NCI-H1694 treated with DMSO at 0.1 percent for 48 hours (cell line): ENCODE measurements around the gene MAS1.

Experiments
- DNase-seq: peaks from one replicate; lab custom pipeline; 2025; lab: John Stamatoyannopoulos, UW

MAS1 gene

DNA sequence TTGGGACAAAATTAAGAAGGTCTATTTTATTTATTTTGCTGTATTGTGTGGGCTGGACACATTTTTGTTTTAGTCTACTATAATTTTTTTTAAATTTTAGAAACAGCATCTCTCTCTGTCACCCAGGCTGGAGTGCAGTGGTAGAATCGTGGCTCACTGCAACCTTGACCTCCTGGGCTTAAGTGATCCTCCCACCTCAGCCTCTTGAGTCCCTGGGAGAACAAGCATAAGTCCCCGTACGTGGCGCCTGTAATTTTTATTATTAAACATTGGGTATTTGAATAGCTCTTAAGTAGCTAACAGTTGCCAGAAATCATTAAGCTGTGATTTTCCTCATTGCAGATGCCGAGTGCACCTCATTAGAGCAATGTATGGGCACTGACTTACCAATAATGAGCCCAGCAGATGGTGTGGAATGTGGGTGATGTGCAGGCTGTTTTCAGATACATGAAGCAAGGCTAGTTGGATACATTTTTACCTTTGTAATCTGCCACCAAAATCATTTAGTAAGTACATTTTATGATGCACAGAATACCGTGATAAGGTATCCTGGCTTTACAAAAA lies 10.3 kb upstream of the MAS1 start:
- peak; percentile 92 for DNase-seq

DNA sequence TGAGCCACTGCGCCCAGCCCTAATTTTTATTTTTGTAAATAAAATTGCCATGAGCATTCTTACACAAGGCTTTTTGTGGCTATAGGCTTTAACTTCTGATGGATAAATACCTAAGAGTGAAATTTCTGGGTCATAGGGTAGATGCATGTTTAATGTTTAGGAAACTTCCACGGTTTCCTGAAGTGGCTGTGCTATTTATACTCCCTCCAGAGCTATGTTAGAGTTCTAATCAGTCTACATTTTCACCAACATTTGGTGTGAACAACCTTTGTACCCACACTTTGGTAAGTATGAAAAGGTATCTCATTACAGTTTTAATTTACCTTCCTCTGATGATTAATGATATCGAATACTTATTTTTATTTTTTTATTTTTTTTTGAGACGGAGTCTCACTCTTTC lies 6.1 kb upstream of the MAS1 start:
- no peak for DNase-seq

DNA sequence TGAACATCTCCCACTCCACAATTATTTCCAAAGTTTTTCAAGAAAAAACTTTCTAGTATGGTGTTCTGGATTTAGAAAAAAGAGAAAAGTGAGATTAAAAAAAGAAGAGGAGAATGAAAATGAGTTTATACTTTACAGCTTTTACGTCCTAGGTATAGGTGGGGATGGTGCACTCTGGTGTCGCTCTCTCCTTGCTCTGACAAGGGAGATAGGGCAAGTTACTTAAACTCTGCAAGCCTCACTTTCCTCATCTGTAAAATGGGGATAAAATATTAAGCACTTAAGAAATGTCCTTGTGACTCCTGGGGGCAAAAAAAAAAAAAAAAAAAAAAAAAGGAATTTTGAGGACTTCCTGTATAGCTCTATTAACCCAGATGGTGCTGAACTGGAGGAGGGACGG lies 4.5 kb upstream of the MAS1 start:
- no peak for DNase-seq

DNA sequence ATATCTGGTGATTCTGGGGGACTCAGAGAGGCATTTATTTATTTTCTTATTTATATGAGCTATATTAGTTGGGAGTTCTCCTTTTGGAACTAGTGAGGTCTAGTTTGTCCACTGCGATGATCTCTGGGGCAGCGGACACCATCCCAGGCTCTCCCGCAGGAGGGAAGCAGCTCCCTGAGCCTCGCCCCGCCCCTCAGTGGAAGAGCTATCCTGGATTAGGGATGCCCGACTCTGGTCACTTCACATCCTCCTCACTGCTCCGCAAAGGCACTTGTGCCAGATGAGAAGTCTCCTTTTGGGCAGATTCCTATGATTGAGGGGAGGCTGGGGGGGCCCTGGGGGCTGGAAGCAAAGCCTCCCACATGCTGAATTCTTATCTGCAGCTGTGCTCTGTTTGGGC lies 3.6 kb upstream of the MAS1 start:
- DNase-seq: no peak

DNA sequence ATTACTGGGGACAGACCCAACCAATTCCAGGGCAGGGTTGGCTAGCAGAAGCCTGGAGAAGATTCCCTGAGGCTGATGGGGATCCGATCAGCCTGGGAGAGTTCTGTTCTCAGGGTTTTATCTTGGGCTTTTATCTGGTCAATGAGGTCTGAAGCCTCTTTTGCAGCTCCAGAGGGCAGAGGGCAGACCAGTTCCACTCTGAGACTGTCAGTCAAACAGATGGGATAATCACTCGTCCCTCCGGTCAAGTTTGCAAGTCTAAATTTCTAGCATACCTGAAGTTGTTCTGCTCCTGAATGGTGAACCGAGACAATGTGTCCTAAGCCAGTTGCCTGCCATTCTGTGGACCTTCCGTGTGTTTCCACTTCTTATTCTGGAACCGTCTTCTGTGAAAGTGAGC lies 3.0 kb upstream of the MAS1 start:
- DNase-seq: no peak

DNA sequence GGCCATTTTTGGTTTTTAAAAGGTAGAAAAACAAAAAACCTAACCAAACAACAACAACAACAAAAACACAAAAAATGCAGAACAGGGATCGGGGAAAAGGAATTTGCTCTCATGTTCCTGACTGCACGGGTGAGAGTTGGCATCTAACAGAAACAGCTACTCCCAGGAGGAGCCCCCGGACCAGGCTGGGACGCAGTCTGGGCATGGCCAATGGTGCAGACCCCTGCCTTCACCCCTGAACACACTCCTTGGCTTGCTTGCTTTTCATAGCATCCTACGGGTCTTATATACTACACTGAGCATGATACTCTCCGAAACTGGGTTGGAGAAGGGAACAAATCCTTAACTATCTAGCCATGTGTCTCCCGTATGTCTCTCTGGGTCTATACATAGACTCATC lies 587 bp upstream of the MAS1 start:
- no peak for DNase-seq

DNA sequence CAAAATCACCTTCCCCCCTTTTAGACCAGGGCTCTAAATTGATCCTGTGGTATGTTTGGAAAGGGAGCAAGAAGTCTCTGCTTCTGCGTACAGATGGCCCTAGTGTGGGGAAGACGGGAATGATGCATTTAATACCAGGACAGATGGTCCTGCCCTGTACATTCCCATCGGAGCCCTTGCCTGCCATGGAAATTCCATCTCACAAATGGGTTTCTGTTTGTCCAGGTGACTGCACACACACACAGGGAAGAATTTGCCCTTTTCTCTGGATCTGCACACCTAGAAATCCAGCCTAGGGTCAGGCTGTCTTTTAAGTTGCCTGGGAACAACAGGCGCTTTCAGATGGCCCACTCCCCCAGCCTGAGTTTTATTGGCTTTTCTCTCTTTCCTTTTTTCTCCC lies 1.3 kb downstream of the MAS1 start:
- peak; percentile 72 for DNase-seq

DNA sequence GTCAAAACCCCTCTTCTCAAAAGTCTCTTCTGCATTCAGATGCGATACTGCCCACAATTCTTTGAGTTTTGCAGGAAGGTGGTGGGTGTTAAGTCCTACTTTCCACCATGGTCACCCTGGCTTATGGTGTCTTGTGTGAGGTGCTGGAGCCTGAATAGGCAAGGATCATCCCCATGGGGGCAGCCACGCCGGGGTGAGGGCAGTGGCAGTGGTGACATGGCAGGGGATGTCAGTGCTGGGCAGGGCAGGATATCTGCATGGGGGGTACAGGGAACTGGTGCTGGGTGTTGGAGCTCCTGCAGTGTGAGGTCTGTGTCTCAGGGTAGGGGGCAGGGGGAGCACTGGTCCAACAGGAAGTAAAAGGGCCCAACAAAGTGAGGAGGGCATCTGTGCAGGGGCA lies 2.3 kb downstream of the MAS1 start:
- DNase-seq: no peak

DNA sequence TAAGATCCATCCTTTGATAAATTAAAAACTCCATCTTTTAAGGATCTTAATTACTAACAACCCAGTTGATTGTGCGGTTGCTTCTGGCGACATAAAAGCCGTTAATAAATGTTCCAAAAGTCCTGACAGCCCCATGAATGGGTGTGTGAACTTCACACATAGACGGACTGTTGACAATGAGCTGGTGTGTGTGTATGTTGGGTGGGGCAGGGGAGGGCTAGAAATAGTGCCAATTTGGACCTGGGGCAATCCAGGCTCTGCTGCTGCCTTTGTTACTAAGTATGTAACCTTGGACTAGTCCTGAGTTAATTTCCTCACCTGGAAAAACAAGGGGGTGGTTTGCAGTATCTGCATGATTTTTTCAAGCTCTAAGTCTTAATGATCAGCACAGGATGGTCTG lies 4.2 kb downstream of the MAS1 start:
- no peak for DNase-seq

DNA sequence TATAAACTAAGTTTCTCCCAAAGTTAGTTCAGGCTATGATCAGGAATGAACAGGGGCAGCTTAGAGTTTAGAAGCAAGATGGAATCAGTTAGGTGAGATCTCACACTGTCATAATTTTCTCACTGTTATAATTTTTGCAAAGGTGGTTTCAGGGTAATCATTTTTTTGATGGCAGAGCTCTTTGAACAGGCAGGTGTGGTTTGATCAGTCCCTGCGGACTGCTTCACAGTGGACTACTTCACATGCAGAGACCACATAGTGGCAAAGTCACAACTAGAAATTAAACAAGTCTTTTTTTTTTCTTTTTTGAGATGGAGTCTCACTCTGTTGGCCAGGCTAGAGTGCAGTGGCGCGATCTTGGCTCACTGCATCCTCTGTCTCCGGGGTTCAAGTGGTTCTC lies 6.8 kb downstream of the MAS1 start:
- no peak for DNase-seq

DNA sequence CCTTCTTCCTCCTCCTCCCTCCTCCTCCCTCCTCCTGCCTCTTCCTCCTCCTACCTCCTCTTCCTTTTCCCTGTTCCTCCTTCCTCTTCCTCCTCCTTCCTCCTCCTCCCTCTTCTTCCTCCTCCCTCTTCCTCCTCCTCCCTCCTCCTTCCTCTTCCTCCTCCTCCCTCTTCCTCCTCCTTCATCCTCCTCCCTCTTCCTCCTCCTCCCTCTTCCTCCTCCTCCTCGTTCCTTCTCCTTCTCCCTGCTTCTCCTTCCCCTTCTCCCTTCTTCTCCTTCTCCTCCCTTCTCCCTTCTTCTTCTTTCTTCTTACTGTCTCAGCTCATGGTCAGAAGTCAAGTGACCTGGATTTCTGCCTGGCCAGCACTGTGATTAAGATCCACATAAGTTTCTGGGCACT lies 7.7 kb downstream of the MAS1 start:
- no peak for DNase-seq

DNA sequence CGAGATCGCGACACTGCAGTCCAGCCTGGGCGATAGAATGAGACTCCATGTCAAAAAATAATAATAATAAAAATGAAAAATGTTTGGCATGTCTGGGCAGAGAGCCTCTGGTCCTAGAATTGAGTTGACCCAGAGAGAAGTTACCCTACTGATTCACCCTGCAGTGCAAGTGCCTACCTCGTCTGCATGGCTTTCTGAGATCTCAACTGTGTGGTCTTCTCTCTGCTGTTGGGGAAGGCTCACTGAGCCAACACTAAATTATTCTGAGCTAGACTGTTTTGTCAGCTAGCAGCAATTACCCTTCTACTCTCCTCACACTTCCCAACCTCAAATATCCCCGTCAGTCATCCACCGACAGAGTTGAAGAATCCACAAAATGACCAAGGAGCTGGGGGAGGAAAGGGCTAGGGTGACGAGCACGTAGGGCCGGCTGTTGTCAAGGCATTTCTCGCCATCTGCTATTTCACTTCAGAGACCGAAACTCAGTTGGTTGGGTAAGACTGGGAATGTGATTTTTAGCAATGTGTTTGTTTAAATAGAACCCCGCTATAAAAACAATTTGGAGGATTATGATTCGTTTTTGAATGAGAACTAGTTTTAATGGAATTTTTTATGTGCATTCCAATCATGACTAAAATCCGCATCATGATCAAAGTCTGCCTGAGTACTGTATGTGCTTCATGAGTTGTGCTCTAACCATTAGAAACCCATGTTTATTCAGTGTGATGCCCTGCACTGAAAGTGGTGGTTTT lies 9.4 kb downstream of the MAS1 start:
- DNase-seq: no peak

DNA sequence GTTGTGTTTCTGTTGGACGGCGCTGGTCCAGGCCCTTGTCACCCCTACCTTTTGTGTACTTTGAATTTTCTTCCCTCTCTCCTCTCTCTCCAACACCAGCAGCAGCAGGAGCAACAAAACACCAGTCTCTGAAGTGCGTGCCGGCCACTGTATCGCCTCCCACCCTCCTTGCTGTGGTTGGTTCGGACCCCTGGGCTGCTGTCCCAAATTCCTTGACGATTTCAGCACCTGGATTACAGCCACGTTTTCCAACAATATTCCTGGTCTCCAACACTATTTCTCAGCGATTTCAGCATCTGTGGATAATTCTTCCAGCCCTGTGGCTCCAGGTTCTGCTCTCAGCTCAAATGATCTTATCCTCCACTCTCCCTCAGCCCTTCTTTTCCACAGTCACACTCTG lies 11.8 kb downstream of the MAS1 start:
- no peak for DNase-seq

DNA sequence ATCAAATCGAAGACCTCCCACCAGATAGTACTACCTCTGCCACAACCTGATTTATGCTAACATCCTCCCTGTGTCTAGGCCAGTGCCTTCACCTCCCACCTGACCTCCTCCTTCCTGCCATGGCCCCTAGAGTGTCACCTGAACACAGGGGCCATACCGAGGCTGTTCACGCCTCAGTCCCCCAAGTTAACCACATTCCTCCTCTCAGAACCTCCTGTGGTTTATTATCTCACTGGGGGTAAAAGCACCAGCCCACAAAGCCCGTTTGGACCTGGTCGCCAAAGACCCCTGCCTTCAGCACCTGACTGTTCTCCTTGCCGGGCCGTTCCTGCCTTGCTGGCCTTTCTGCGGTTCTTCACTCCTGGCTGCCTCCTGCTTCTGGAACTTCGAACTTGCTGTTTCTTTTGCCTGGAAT lies 13.7 kb downstream of the MAS1 start:
- DNase-seq: no peak

DNA sequence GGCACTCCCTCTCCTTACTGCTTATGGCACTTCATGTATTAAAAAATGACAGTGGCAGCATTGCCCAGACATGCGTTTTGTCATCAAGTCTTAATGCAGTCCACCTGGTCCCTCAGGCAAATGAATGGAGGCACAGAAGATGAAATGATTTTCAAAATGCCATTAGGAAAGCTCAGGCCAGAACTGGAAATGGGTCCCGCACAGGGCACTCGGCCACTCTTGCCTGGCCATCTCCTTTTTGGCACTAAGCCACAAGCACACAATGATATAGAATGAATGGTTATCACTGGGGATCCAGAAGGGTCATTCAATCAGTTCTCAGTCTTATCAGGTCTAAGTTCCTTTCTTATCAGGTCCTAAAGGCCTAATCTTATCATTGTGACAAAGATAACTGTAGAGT lies 15.6 kb downstream of the MAS1 start:
- peak; percentile 69 for DNase-seq

DNA sequence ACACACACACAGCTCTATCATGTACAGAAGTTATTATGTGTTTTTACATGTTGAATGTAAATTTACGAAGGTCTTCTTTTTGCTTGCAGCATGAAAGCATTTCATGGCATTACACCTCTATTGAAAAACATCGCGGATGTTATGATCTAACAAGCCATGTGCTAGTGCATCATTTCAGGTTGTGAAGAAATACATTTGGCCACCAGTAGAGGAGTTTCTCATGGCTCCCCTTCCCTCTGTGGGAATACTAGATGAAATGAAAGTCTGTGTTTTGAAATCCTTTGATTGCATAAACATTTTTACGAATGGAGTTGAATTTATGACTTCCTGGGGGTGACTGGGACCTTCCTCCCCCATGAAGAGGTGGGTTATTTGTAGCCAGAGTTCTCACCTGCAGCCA lies 17.7 kb downstream of the MAS1 start:
- no peak for DNase-seq

DNA sequence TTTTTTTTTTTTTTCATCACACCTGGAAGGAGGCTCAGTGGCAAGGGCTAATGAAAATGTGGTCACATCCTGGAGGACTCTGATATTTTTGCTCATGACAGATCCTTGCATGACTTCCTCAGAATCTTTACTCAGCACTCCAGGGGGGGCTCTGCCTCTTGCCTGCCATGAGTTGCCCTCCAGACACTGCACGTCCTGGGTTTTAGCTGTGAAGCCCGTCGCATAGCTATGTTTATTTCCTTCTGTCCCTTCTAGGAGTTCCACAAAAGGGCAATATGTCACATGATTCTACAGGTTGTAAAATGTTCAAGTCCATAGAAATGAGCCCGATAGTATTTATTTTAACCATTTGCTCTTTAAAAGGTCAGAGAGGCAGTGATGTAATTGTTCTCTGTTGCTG lies 18.2 kb downstream of the MAS1 start:
- DNase-seq: no peak

DNA sequence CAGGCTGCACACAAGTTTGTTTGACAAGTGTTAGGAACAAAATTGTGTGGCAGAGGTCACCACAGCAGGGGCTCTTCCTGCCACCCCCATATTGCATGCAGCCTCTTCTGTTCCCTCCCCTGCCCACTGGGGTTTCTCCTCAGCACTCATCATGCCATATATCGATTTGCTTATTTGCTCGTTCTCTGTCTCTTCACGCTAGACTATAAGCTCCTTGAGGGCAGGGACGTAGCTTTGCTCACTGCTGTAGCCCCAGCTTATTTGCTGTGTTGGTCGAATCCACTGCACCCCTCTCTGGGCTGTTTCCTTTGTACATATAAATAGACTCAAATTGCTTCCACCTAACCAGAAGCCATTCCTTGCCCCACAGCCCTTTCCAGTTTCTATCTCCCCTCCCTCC lies 19.6 kb downstream of the MAS1 start:
- DNase-seq: no peak

DNA sequence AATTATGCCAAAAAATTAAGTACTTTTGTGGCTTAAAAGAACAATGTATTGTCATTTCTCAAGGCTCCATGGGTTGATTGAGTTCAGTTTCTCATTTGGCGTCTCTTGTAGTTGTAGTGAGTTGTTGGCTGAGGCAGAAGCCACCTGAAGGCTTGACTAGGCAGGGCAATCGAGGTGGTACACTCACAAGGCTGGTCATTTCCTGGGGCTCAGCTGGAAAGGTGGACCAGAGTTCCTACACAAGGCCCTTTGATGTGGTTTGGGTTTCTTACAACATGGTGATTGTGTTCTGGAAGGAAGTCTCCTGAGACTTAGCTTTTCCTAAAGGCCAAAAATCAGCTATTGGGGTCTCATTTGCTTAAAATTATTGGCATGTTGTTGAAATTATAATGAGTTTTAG lies 22.6 kb downstream of the MAS1 start:
- no peak for DNase-seq

DNA sequence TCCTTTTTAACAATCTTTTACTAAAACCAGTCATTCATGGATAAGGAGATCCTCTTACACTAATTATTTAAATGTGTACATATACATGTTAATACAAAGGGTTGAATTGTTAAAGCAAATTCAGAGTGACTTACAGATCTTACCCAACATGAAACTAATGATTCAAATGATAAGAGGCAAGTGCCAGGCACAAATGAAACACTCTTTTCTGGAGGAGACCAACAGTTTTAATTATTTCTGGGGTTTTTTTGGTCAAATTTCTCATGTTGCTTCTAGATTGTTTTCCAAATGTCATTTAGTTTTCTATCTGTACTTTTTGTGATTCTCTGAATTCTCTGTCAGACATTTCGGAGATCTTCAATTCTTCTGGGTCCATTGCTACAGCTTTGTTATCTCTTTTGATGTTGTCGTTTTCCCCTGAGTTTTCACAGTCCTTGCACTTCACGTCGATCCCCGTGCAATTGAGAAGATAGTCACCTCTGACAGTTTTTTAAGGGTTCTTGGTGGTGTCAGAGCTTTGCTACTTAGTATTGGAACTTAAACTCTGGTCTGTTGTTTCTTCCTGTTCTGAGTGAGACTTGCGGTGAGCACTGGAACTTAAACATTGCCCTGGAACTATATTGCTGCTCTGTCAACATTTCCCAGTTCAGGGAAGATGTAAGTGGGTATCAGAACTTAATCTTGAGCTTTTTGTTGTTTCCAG lies 23.2 kb downstream of the MAS1 start:
- DNase-seq: no peak

DNA sequence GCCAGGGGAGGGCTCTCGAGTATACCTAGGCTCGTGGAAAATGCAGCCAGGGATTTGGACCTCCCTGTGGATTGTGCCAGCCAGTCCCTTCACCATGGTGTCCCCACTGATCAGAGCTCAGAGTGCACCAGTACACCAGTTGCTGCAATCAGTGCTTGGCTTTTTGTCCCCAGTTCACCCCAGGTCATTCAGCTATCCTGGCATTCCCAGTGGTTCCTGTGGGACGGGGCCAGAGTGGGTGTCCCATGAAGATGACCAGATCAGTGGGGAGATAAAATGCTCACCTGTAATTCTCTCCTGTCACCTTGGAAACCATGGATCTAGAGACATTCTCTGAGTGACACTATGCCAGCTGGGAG lies 23.8 kb downstream of the MAS1 start:
- DNase-seq: no peak

DNA sequence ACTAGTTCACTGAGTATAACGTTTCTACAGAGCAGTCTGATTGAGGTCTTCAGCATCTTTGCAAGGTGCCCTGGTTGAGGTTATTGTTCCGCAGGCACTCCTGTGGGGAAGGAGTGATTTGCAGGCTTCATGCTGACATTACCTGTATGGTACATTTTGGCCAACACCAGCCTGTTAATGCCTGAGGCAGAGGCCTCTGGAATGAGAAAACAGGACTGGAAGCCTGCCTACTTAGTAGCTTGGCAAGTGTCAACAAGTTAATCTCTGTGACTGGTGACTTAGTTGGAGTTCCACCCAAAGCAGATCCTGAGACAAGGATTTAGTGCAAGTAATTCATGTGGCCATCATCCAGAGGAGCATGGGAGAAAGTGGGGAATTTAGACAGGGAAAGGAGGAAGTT lies 24.6 kb downstream of the MAS1 start:
- DNase-seq: no peak

DNA sequence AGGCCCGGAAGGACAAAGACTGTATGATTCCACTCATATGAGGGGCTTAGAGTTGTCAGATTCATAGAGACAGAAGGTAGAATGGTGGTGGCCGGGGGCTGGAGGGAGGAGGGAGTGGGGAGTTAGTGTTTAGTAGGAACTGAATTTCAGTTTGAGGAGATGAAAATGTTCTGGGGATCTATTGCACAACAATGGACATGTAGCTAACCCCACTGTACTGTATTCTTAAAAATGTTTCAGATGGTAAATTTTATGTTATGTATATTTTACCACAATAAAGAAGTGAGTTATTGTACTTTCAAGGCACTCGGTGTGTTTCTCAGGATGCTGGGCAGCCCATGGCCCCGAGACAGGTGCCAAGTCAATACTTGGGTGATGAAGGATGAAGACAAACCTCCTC lies 25.4 kb downstream of the MAS1 start:
- DNase-seq: no peak

DNA sequence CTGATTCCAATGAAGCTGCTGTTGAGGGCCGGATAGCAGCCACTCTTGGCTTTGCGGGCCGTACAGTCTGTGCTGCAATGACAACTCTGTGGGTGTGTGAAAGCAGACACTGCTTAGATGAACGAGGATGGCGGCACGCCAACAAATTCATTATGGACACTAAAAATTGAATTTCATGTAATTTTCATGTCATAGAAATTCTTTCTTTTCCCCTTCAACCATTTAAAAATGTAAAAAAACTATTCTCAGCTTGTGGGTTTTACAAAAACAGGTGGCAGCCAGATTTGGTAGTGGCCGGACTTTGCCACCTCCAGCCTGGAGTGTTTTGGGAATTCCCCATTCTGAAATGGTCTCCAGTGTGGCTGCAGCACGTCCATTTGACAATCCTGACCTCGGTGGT lies 26.0 kb downstream of the MAS1 start:
- no peak for DNase-seq
